GM18858 (cell line): ENCODE data around the gene TOMM40.
A peak's percentile ranks its signal among the peaks of the same experiment; 100 is the strongest.
"Not testable (repeated sequence)": the region's sequence is repeated elsewhere in the genome, so short reads cannot be mapped to it uniquely, and the experiment has no call there.

Experiments used
- ATAC-seq: cut with Tn5 transposase; IDR thresholded peaks from one replicate; pipeline ENCODE4 v1.9.1; 2021; ENCODE audit not compliant: unreplicated experiment

Gene TOMM40

DNA sequence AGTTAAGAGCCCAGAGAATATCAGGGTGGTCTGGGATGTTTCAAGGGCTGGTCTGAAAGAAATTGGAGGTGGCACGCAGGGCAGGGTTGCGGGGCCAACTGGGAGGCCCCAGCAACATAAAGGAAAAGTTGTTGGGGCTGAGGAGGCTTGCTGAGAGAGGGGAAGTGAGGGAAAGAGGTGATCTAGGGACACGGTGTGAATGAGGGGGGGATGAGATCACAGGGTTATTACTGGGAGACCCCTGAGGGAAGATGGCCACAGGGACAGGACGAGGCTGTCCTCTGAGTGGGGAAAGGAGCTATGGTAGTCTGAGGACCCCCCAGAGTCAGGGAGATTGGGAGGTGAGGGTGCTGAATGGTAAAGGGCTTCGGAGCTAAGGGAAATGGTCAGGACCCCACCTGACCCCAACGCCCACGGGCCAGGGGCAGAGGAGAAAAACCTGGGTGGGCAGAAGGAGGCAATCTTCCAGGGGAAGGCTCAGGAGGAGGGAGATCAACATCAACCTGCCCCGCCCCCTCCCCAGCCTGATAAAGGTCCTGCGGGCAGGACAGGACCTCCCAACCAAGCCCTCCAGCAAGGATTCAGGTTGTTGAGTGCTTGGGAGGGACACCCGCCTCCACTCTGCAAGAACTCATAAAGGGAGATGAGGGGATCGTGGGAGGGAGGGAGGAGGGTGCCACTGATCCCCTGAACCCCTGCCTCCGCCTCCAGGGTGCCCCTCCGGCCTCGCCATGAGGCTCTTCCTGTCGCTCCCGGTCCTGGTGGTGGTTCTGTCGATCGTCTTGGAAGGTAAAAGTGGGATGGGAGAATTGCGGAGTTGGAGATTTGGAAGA lies 35.4 kb downstream of the TOMM40 start:
- not testable (repeated sequence) for ATAC-seq

DNA sequence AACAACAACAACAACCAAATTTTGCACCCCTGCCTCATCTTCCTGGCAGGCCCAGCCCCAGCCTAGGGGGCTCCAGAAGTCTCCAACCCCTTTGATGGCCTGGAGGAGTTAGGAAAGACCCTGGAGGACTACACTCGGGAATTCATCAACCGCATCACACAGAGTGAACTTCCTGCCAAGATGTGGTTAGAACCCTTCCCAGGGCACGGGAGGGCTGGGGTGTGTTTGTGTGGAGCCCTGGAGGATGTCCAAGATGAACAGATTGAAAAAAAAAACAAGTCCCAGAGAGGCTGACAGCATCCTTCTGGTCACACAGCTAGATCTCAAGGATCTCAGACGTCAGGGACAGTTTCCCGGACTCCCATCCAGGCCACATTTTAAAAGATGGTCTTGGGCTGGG lies 36.7 kb downstream of the TOMM40 start:
- ATAC-seq, result no peak

DNA sequence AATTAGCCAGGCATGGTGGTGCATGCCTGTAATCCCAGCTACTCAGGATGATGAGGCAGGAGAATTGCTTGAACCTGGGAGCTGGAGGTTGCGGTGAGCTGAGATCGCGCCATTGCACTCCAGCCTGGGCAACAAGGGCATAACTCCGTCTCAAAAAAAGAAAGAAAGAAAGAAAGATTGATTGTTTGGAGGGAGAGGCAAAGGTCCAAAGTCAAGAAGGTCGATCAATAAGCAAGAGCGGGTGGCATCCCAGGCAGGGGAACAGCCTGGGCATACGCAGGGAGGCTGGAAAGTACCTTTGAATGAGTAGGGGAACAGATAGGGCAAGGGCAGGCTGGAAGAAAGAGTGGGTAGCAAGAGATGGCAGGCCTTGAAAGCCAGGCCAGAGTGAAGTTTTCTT lies 39.0 kb downstream of the TOMM40 start:
- no peak for ATAC-seq

DNA sequence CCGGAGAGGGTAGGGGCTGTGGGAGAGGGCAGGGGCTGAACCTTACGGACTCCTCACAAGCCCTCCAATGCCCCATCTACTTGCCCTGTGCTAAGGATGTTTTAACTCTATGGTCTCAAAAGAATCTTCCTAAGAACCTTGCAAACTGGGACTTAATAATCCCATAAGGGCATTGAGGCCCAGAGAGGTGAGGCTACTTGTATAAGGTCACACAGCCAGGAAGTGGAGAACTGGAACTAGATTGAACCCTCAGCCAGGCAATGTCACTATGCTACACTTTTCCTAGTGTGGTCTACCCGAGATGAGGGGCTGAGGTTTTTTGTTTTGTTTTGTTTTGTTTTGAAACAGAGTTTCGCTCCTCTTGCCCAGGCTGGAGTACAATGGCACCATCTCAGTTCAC lies 40.5 kb downstream of the TOMM40 start:
- no peak for ATAC-seq

DNA sequence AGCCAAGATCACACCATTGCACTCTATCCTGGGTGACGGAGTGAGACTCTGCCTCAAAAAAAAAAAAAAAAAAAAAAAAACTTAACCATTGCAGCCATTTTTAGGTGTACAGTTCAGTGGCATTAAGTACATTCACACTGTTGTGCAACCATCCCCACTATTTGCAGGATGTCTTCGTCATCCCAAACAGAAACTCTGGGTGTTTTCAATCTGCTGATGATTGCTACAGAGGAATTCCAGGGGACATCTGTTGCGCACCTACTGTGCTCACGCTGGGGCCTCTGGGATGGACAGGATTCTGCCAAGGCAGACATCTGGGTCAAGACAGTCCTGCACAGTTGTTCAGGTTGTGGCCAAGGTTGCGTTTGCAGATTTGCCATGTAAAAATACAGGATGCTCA lies 48.6 kb downstream of the TOMM40 start:
- no peak for ATAC-seq

DNA sequence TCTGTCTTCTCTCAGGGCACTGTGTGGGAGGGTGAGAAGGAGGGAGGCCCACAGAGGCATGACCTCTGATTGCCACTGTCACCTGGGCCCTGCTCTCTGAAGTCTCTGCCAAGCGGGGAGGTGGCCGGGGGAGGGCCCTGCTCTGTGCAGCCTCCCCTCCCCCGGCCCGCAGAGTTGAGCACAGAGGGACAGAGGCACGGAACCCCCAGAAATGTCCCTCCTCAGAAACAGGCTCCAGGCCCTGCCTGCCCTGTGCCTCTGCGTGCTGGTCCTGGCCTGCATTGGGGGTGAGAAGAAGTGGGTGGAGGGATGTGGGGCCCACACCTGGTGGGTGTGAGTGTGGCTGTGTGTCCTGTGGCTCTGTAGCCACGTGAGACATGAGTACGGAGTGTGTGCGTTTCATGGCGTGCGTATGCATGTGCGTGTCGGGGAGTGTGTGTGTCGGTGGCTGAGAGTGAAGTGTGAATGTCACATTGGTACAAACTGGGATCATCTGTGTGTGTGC lies 51.1 kb downstream of the TOMM40 start, which contains the start of gene APOC4:
Gene APOC4, plus strand, starts transcription at position 171 of the 505 bp plus-strand sequence. Its CDS starts 41 bp downstream, at position 212.
- ATAC-seq, result no peak

DNA sequence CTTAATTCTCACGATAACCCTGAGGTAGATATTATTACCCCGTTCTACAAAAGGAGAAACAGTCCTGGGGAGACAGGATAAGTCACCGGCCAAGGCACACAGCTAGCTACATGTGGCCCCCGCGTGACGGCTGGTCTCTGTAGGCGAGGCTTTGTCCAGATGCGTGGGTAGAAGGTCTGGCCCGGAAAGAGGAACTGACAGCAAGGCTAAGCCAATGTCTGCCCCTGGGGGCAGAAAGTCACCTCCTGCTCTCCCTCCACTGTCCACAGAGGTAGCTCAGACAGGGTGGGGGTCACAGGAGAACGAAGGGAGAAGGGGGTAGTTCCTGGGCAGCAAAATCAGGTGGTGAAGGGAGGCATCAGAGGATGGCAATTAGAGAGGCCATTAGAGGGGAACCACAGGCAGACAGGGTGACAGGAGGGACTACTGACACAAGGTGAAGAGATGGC lies 52.8 kb downstream of the TOMM40 start:
- peak; percentile 51 for ATAC-seq

DNA sequence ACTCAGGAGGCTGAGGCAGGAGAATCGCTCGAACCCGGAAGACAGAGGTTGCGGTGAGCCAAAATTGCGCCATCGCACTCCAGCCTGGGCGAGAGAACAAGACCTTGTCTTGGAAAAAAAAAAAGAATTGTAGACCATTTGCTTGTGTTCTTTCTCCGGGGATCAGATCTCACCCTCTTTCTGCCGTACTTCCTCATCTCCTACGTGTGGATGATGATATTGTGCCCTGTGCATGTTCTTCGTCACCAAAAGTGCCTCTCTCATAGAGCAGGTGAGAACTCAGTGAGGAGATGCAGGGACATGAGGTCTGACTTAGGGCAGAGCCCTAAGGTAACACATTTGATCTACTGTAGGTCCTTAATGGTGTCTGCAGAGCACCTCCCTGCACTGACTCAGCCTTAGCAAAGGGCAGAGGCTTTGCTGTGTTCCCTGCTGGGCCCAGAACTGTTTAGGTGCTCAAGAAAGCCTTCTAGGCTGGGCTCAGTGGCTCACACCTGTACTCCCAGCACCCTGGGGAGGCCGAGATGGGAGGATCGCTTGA lies 56.1 kb downstream of the TOMM40 start:
- ATAC-seq, result no peak

DNA sequence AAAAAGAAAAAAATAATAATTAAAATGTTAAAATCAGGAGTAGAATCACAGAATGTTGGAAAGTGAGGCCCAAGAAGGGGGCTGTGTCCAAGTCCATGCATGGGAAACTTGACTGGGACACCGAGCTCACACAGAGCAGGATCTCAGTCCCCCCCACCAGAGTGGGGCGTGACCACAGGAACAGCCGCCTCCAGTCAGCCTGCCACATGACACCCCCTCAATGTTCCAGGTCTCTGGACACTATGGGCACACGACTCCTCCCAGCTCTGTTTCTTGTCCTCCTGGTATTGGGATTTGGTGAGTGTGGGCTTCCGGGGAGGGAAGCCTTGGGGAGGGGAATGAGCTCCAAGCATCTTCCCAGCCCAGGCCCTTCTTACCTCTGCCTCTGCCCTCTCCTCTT lies 57.2 kb downstream of the TOMM40 start:
- ATAC-seq, result no peak

DNA sequence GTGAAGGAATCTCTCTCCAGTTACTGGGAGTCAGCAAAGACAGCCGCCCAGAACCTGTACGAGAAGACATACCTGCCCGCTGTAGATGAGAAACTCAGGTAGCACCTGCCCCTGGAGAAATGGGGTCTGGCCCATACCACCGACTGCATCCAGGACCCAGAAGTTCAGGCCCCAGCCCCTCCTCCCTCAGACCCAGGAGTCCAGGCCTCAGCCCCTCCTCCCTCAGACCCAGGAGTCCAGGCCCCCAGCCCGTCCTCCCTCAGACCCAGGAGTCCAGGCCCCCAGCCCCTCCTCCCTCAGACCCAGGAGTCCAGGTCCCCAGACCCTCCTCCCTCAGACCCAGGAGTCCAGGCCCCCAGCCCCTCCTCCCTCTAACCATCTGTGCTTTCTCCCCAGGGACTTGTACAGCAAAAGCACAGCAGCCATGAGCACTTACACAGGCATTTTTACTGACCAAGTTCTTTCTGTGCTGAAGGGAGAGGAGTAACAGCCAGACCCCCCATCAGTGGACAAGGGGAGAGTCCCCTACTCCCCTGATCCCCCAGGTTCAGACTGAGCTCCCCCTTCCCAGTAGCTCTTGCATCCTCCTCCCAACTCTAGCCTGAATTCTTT lies 57.8 kb downstream of the TOMM40 start:
- no peak for ATAC-seq

DNA sequence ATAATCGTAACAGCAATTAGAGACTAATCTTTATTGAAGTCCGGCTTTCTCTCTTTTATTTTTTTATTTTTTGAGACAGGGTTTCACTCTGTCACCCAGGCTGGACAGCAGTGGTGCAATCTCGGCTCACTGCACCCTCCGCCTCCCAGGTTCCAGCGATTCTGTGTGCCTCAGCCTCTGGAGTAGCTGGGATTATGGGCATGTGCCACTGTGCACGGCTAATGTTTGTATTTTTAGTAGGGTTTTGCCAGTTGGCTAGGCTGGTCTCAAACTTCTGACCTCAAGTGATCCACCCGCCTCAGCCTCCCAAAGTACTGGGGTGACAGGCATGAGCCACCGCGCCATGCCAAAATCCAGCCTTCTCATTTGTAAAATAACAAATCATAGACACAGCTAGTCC lies 58.5 kb downstream of the TOMM40 start:
- no peak for ATAC-seq

DNA sequence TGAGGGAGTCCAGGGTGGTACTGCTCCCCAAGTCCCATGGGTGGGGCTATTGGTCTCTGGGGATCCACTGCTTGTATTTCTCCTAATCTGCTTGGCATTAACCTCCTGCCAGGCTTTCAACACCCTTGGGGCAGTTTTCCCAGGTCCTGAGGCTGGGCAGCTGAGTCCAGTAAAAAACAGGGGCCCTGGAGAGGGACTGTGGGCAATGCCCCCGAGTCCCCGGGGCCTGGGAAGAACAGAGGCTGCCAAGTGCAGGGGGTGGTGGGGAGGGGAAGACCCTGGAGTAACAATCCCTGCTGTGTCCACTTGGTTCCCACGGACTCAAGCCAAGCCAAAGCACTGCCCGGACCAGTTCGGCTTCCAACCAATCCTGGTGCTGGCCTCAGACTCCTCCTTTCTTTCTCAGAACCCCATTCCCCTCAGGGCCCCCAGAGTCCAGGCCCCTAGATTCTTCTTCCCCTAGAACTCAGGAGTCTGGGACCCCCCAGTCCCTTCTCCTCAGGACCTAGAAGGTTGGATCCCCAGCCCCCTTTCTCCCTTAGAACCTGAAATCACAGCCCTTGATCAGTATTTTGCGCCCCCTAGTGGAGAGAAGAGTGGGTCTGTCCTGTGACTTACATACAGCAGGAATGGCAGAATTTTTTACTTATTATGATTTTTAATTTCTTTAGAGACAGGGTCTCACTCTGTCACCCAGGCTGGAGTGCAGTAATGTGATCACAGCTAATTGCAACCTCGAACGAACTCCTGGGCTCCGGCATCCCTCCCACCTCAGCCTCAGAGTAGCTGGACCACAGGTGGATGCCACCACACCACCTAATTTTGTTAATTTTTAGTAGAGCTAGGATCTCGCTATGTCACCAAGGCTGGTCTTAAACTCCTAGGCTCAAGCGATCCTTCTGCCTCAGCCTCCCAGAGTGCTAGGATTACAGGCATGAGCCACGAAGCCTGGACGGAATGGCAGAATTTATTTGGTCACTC lies 60.4 kb downstream of the TOMM40 start:
- no peak for ATAC-seq
